Ishikawa (cell line): ENCODE results near the gene PSD.

ENCODE experiments used
- CEBPB ChIP-seq: IDR thresholded peaks from 2 replicates; pipeline ENCODE4 v1.6.1; 2012
- CREB1 ChIP-seq: IDR thresholded peaks from 2 replicates; pipeline ENCODE4 v1.6.1; 2012; ENCODE audit warnings: low read depth
- EGR1 ChIP-seq: IDR thresholded peaks from 2 replicates; pipeline ENCODE4 v1.6.1; 2012
- EP300 ChIP-seq: IDR thresholded peaks from 2 replicates; pipeline ENCODE4 v1.6.1; 2012; ENCODE audit warnings: borderline replicate concordance
- FOXM1 ChIP-seq: IDR thresholded peaks from 2 replicates; pipeline ENCODE4 v1.6.1; 2012; ENCODE audit warnings: low read depth, borderline replicate concordance
- NFIC ChIP-seq: IDR thresholded peaks from 2 replicates; pipeline ENCODE4 v1.6.1; 2012
- RAD21 ChIP-seq: IDR thresholded peaks from 2 replicates; pipeline ENCODE4 v1.6.1; 2012; ENCODE audit warnings: low read depth
- TAF1 ChIP-seq: IDR thresholded peaks from 2 replicates; pipeline ENCODE4 v1.6.1; 2012; ENCODE audit warnings: low read depth, mild to moderate bottlenecking
- TCF12 ChIP-seq: IDR thresholded peaks from 2 replicates; pipeline ENCODE4 v1.6.1; 2012; ENCODE audit warnings: low read depth
- TEAD4 ChIP-seq: IDR thresholded peaks from 2 replicates; pipeline ENCODE4 v1.6.1; 2012
- YY1 ChIP-seq: IDR thresholded peaks from 2 replicates; pipeline ENCODE4 v1.6.1; 2012; ENCODE audit warnings: low read depth
- ZBTB7A ChIP-seq: IDR thresholded peaks from 2 replicates; pipeline ENCODE4 v1.6.1; 2012; ENCODE audit warnings: low read depth
- TF ChIP-seq, protein P1 (sequence below): IDR thresholded peaks from 2 replicates; pipeline ENCODE4 v1.6.1; 2012
- TF ChIP-seq, protein P2 (sequence below): IDR thresholded peaks from 2 replicates; pipeline ENCODE4 v1.6.1; 2012
- TF ChIP-seq, protein P3 (sequence below): IDR thresholded peaks from 2 replicates; pipeline ENCODE4 v1.6.1; 2012; ENCODE audit warnings: low read depth, mild to moderate bottlenecking

The PSD gene

DNA sequence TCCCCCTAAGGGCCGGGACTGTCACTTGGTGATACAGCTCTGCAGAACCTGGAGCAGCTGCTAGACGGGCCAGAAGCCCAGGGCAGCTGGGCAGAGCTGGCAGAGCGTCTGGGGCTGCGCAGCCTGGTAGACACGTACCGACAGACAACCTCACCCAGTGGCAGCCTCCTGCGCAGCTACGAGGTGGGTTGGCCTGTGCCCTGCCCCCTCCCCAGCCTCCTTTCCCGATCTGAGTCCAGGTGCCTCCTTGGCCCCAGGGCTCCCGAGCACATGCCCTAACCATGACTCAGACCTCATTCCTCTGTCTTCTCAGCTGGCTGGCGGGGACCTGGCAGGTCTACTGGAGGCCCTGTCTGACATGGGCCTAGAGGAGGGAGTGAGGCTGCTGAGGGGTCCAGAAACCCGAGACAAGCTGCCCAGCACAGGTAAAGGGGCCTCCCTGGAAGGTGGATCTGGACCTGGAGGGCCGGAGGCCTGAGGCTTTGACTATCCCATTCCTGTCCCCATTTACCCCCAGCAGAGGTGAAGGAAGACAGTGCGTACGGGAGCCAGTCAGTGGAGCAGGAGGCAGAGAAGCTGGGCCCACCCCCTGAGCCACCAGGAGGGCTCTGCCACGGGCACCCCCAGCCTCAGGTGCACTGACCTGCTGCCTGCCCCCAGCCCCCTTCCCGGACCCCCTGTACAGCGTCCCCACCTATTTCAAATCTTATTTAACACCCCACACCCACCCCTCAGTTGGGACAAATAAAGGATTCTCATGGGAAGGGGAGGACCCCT, 16.7 kb downstream of the PSD start:
- TF ChIP-seq EGR1 (no peak), YY1 (no peak), CEBPB (no peak), TAF1 (no peak; the same call in 1 of the 2 replicates), NFIC (no peak), ZBTB7A (0 out of 2 replicates have a peak, but pooled peaks have one; percentile 38), FOXM1 (no peak), CREB1 (no peak), EP300 (no peak), TEAD4 (peak; percentile 87), TCF12 (peak; percentile 67), RAD21 (no peak)
- TF ChIP-seq, protein P1, sequence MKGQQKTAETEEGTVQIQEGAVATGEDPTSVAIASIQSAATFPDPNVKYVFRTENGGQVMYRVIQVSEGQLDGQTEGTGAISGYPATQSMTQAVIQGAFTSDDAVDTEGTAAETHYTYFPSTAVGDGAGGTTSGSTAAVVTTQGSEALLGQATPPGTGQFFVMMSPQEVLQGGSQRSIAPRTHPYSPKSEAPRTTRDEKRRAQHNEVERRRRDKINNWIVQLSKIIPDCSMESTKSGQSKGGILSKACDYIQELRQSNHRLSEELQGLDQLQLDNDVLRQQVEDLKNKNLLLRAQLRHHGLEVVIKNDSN, result no peak
- TF ChIP-seq, protein P2, sequence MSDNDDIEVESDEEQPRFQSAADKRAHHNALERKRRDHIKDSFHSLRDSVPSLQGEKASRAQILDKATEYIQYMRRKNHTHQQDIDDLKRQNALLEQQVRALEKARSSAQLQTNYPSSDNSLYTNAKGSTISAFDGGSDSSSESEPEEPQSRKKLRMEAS, result peak; percentile 81
- TF ChIP-seq, protein P3, sequence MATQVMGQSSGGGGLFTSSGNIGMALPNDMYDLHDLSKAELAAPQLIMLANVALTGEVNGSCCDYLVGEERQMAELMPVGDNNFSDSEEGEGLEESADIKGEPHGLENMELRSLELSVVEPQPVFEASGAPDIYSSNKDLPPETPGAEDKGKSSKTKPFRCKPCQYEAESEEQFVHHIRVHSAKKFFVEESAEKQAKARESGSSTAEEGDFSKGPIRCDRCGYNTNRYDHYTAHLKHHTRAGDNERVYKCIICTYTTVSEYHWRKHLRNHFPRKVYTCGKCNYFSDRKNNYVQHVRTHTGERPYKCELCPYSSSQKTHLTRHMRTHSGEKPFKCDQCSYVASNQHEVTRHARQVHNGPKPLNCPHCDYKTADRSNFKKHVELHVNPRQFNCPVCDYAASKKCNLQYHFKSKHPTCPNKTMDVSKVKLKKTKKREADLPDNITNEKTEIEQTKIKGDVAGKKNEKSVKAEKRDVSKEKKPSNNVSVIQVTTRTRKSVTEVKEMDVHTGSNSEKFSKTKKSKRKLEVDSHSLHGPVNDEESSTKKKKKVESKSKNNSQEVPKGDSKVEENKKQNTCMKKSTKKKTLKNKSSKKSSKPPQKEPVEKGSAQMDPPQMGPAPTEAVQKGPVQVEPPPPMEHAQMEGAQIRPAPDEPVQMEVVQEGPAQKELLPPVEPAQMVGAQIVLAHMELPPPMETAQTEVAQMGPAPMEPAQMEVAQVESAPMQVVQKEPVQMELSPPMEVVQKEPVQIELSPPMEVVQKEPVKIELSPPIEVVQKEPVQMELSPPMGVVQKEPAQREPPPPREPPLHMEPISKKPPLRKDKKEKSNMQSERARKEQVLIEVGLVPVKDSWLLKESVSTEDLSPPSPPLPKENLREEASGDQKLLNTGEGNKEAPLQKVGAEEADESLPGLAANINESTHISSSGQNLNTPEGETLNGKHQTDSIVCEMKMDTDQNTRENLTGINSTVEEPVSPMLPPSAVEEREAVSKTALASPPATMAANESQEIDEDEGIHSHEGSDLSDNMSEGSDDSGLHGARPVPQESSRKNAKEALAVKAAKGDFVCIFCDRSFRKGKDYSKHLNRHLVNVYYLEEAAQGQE, result no peak

DNA sequence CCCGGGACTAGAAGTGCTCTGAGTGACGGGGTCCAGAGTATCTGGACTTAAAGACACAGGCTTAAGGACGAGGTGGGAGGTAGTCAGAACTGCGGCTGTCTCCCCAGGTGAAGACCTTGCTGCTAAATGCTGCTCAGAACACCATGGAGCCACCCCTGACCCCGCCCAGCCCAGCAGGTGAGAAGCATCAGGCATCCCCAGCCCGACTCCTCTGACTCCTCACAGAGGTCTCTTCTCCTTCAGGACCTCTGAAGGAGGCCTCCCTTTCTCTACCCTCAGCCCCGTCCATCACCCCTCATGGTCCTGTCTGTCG, 17.3 kb downstream of the PSD start:
- TF ChIP-seq, protein P2, result no peak
- TF ChIP-seq TCF12, result no peak
- TF ChIP-seq, protein P1, result no peak
- no peak for TF ChIP-seq EP300
- no peak for TF ChIP-seq TAF1
- no peak for TF ChIP-seq ZBTB7A
- TF ChIP-seq NFIC, result no peak
- no peak for TF ChIP-seq TEAD4
- no peak for TF ChIP-seq EGR1
- TF ChIP-seq CEBPB, result no peak

DNA sequence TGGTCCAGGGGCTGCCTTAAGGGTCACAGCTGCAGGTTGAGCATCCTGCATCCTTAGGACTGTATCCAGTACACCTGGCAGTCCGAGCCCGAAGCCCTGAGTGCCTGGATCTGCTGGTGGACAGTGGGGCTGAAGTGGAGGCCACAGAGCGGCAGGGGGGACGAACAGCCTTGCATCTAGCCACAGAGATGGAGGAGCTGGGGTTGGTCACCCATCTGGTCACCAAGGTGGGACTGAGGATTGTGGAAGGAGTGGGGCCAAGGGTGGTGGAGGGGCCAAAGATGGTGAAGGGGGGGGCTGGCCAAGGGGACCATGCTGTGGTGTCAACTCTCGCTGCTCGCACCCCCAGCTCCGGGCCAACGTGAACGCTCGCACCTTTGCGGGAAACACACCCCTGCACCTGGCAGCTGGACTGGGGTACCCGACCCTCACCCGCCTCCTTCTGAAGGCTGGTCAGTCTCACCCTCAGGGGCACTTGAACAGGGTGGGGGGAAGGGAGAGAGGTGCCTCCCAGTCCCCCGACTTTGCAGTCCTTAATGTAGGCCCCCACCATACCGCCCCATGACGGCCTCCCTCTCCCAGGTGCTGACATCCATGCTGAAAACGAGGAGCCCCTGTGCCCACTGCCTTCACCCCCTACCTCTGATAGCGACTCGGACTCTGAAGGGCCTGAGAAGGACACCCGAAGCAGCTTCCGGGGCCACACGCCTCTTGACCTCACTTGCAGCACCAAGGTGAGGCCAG, 17.8 kb downstream of the PSD start:
- TF ChIP-seq ZBTB7A (no peak), TCF12 (no peak), RAD21 (no peak), TEAD4 (no peak), NFIC (no peak), CREB1 (no peak)
- TF ChIP-seq, protein P3, result no peak

DNA sequence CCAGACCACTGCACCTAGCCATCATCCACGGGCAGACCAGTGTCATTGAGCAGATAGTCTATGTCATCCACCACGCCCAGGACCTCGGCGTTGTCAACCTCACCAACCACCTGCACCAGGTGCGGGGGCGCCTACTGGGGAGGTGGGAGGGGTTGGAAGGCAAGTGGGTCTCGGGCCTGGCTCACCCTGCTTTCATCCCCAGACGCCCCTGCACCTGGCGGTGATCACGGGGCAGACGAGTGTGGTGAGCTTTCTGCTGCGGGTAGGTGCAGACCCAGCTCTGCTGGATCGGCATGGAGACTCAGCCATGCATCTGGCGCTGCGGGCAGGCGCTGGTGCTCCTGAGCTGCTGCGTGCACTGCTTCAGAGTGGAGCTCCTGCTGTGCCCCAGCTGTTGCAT, 18.5 kb downstream of the PSD start:
- TF ChIP-seq, protein P1, result no peak
- TF ChIP-seq TCF12 (no peak), TAF1 (no peak), YY1 (no peak), EGR1 (no peak), CREB1 (no peak), RAD21 (no peak), TEAD4 (no peak)
- TF ChIP-seq, protein P2, result no peak
